ENCODE measurements around the gene POU3F2.

DNA sequence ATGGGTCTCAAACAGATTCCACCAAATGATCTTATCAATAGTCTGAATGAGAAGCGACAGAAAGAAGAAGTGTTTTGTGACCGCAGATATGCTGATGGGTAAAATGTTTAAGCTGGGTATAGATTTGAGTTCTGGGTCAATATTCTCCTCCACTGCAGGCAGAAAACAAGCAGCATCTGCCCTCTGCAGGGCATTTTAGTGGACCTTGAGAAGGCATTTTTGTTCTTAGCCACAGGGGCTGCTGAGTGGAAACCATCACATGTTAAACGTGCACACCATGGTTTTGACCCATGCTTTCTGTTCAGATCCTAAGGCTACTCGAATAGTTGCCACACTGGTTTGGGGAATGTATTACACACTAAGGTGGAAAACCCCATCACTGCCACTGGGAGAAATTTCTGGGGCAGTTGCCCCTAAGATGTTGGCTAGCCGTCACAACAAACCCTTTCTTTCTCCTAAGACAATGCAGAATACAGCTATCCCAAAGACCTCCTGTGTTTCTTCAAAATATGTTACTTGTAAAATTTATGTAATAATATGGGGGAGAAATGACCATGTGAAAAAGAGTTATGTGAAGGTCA, 5.5 kb downstream of the POU3F2 start:
- TF ChIP-seq CHD2 (IDR thresholded peaks at IDR 0.05; ENCODE audit: low read depth, low read length) (no peak), ZNF354B (CRISPR knock-in tag; IDR thresholded peaks at IDR 0.05) (no peak)
